Esophagus squamous epithelium (tissue), 5 donors: Measurements from ENCODE around the gene WBP1. TPM values are rescaled to one million over a fixed set of nuclear protein-coding genes. Genes with fewer than 3 reads are reported as not detected.

Experiments
- DNase-seq: peaks from one replicate; lab custom pipeline; 2025; lab: John Stamatoyannopoulos, UW
- H3K27ac ChIP-seq, 4 donors: fragments of 200-600 bp; sonication (generic); one replicate each; pipeline ENCODE4 v1.5.1; 2016 to 2019; ENCODE audit warnings: mild to moderate bottlenecking in 1 of 4
- H3K27me3 ChIP-seq, 4 donors: fragments of 200-600 bp; sonication (generic); 1 replicate in 3 of 4; 2 replicates in 1 of 4; pipeline versions ENCODE4 v1.5.1 to v1.6.0; 2017 to 2021; ENCODE audit warnings: antibody characterized with exemption in 1 of 4
- H3K36me3 ChIP-seq, 3 donors: fragments of 200-600 bp; sonication (generic); one replicate each; pipeline ENCODE4 v1.5.1; 2016 to 2019
- H3K4me1 ChIP-seq, 3 donors: fragments of 200-600 bp; sonication (generic); one replicate each; pipeline ENCODE4 v1.5.1; 2017 to 2019
- H3K4me3 ChIP-seq, 4 donors: fragments of 200-600 bp; sonication (generic); 1 replicate in 3 of 4; 2 replicates in 1 of 4; pipeline ENCODE4 v1.5.1; 2016 to 2019; ENCODE audit warnings: mild to moderate bottlenecking in 2 of 4, moderate library complexity in 1 of 4
- H3K9me3 ChIP-seq, 3 donors: fragments of 200-600 bp; sonication (generic); one replicate each; pipeline ENCODE4 v1.5.1; 2016 to 2019
- POLR2A ChIP-seq, 4 donors: fragments of 450-650 bp; IDR thresholded peaks; one replicate each; pipeline ENCODE4 v1.6.1; 2017; ENCODE audit warnings: antibody characterized with exemption in 4 of 4, mild to moderate bottlenecking in 4 of 4, moderate library complexity in 3 of 4
- WGBS, 2 donors: methylation state at CpG; one replicate each; pipeline ENCODE4 v1.1.5; 2018; 5-methylcytosine and 5-hydroxymethylcytosine counted together
- intact Hi-C: fragments of 100-400 bp; cut with DNase I; formaldehyde crosslinking; loops from one replicate; pipeline ENCODE4 v1.15.0; 2022
- total RNA-seq, 4 donors: library from RNA; depleted of rRNA; stranded (reverse); fragments of >200 nt; gene quantifications; one replicate each; pipeline ENCODE4 v1.1.0, GENCODE V29; 2016
- TF ChIP-seq, protein P1 (sequence below), 6 experiments: fragments of 450-650 bp in 4 of 6; fragments of 200-600 bp in 2 of 6; sonication (generic) in 2 of 6; IDR thresholded peaks; one replicate each; pipeline ENCODE4 v1.5.1; 2016 to 2019; ENCODE audit warnings: antibody characterized with exemption in 6 of 6, mild to moderate bottlenecking in 4 of 6, moderate library complexity in 4 of 6
- donor health status: DM: yes; HTN: yes; CAD: no.

The WBP1 gene
- total RNA-seq, 4 donors from 2014 or later, result 14.2 to 34.1 (median 25.3) TPM

GRCh38 chr2:74424139-74424992 is 33.9 kb upstream of the WBP1 start:
- no peaks in the 10 kb centered on the region for H3K9me3 ChIP-seq
- H3K27me3 ChIP-seq, result peaks cover 0 to 4% (median 0%) of the 10 kb centered on the region in 4 donors
- TF ChIP-seq, protein P1, sequence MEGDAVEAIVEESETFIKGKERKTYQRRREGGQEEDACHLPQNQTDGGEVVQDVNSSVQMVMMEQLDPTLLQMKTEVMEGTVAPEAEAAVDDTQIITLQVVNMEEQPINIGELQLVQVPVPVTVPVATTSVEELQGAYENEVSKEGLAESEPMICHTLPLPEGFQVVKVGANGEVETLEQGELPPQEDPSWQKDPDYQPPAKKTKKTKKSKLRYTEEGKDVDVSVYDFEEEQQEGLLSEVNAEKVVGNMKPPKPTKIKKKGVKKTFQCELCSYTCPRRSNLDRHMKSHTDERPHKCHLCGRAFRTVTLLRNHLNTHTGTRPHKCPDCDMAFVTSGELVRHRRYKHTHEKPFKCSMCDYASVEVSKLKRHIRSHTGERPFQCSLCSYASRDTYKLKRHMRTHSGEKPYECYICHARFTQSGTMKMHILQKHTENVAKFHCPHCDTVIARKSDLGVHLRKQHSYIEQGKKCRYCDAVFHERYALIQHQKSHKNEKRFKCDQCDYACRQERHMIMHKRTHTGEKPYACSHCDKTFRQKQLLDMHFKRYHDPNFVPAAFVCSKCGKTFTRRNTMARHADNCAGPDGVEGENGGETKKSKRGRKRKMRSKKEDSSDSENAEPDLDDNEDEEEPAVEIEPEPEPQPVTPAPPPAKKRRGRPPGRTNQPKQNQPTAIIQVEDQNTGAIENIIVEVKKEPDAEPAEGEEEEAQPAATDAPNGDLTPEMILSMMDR (IDR thresholded peaks at IDR 0.05), result no peak
- TF ChIP-seq POLR2A (IDR thresholded peaks at IDR 0.05), result no peak
- no peak overlapping the region for H3K4me3 ChIP-seq
- H3K36me3 ChIP-seq, result peaks cover 7 to 46% (median 8%) of the 10 kb centered on the region in 3 donors
- H3K27ac ChIP-seq, result no peak overlapping the region
- H3K4me1 ChIP-seq, result peaks cover 8 to 31% (median 8%) of the 10 kb centered on the region in 3 donors
- intact Hi-C loops, result no loop called here
- no peak for DNase-seq
- WGBS, 2 donors, result 40 to 73% methylated on average over 1 to 3 of the region's 5 CpGs

GRCh38 chr2:74424995-74425406 is 33.2 kb upstream of the WBP1 start:
- intact Hi-C loops, result no loop called here
- no peak overlapping the region for H3K27ac ChIP-seq
- peaks cover 8 to 53% (median 11%) of the 10 kb centered on the region in 3 donors for H3K36me3 ChIP-seq

GRCh38 chr2:74425523-74425922 is 32.7 kb upstream of the WBP1 start:
- no peak overlapping the region for H3K27ac ChIP-seq
- H3K36me3 ChIP-seq, result peaks cover 8 to 58% (median 11%) of the 10 kb centered on the region in 3 donors
- H3K4me3 ChIP-seq, result no peak overlapping the region
- WGBS, 2 donors, result 31 to 69% methylated on average over 3 to 6 of the region's 7 CpGs
- no peak for DNase-seq
- intact Hi-C loops, result no loop called here
- peaks cover 0 to 4% (median 0%) of the 10 kb centered on the region in 4 donors for H3K27me3 ChIP-seq
- peaks cover 8 to 30% (median 8%) of the 10 kb centered on the region in 3 donors for H3K4me1 ChIP-seq
- TF ChIP-seq POLR2A (IDR thresholded peaks at IDR 0.05), result no peak
- TF ChIP-seq, protein P1 (IDR thresholded peaks at IDR 0.05), result no peak
- H3K9me3 ChIP-seq, result no peaks in the 10 kb centered on the region

More at GRCh38 chr2:74424995-74425406, 33.2 kb upstream of the WBP1 start:
- DNase-seq, result no peak
- Histone ChIP-seq H3K27me3 (peaks cover 0 to 4% (median 0%) of the 10 kb centered on the region in 4 donors), H3K4me3 (no peak overlapping the region), H3K4me1 (peaks cover 8 to 31% (median 8%) of the 10 kb centered on the region in 3 donors), H3K9me3 (no peaks in the 10 kb centered on the region)
- TF ChIP-seq POLR2A (IDR thresholded peaks at IDR 0.05), result no peak
- TF ChIP-seq, protein P1 (IDR thresholded peaks at IDR 0.05), result no peak
- WGBS, 2 donors, result 73 to 85% methylated on average over 4 to 5 of the region's 5 CpGs

GRCh38 chr2:74426181-74426758 is 32.0 kb upstream of the WBP1 start:
- TF ChIP-seq, protein P1 (IDR thresholded peaks at IDR 0.05), result no peak
- no peak for TF ChIP-seq POLR2A (IDR thresholded peaks at IDR 0.05)
- 82 to 100% methylated on average over 2 of the region's 14 CpGs for WGBS, 2 donors

GRCh38 chr2:74427551-74427950 is 30.7 kb upstream of the WBP1 start:
- Histone ChIP-seq H3K27me3 (no peaks in the 10 kb centered on the region), H3K9me3 (no peaks in the 10 kb centered on the region), H3K27ac (no peak overlapping the region), H3K4me1 (peaks cover 0 to 10% (median 0%) of the 10 kb centered on the region in 3 donors), H3K36me3 (peaks cover 8 to 78% (median 15%) of the 10 kb centered on the region in 3 donors), H3K4me3 (no peak overlapping the region)
- DNase-seq, result no peak
- intact Hi-C loops, result no loop called here
- 76 to 100% methylated on average over 1 to 3 of the region's 3 CpGs for WGBS, 2 donors
- no peak for TF ChIP-seq POLR2A (IDR thresholded peaks at IDR 0.05)
- TF ChIP-seq, protein P1 (IDR thresholded peaks at IDR 0.05), result no peak

More at GRCh38 chr2:74426181-74426758, 32.0 kb upstream of the WBP1 start:
- H3K36me3 ChIP-seq, result peaks cover 8 to 65% (median 11%) of the 10 kb centered on the region in 3 donors
- no peak overlapping the region for H3K4me3 ChIP-seq
- H3K4me1 ChIP-seq, result peaks cover 4 to 22% (median 8%) of the 10 kb centered on the region in 3 donors
- no peak for DNase-seq
- no peaks in the 10 kb centered on the region for H3K9me3 ChIP-seq
- H3K27me3 ChIP-seq, result peaks cover 0 to 3% (median 0%) of the 10 kb centered on the region in 4 donors
- no peak overlapping the region for H3K27ac ChIP-seq
- intact Hi-C loops, result no loop called here
